ENCODE measurements around the gene EGLN3.
"Not testable (repeated sequence)": the region's sequence is repeated elsewhere in the genome, so short reads cannot be mapped to it uniquely, and the experiment has no call there.

EGLN3 gene

GRCh38 chr14:33934043-33934750 lies 16.7 kb downstream of the EGLN3 start:
- no peak for DNase-seq

DNA sequence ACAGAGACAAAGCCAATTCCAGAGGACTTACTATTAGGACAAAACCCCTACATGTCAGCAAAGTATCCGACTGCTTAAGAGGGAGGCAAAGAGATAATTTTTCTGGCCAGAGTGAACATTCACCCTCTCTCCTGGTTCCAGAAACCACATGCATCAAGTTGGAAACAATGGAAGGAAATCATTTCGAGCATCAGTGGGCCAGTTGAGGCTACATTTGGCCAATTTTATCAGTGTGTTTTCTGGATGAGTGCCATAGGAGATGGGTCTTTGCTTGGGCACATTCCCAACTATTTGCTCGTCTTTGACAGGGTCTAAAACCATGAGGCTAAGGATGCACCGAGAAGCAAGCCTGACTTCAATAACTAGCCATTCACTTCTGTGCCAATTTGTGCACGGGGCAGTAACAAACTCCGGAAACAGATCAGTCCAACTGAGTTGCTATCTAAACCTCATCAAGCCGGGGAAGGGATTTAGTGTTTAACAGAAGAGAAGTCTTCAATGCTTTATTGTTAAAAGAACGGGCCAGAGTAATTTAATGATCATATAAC lies 17.4 kb downstream of the EGLN3 start:
- no peak for DNase-seq

DNA sequence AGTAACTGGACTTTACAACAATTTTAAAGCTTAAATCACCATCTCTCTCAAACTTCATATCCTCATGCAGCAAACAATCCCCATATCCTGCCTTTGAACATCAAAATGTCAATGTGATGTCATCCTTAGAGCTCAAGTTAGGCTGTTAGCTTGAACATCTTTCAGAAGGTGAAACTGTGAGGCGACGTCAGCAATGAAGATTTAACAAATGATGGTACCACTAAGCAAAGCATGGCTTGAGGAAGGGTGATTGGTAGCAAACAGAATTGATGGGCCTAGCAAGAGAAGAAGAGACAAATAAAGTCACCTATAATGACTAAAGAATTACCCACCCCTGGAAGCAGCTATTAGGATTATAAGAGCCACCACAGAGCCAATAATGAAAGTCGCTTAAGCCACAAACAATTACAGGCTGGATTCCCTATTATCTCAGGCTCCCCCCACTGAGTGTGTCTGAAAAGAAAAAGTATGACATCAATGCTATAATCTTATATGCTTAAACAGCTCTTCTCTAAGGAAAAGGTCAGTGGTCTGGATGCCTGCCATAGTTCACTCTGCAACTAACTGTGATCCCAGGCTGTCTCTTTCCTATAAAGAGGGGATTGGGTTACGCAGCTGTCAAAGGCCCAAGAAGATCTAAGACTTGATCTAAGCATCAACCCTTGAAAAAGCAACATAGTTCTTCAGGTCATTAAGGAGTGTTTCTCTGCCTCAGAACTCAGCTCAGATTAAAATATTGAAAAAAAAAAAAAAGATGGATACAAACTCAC lies 18.1 kb downstream of the EGLN3 start:
- no peak for DNase-seq

- no peak for DNase-seq
Observed at GRCh38 chr14:33932033-33932432, 18.8 kb downstream of the EGLN3 start.

GRCh38 chr14:33931461-33931860 lies 19.4 kb downstream of the EGLN3 start:
- DNase-seq, result no peak

GRCh38 chr14:33930439-33930838 lies 20.4 kb downstream of the EGLN3 start:
- DNase-seq, result no peak

- no peak for DNase-seq
Observed at GRCh38 chr14:33929799-33930408, 21.0 kb downstream of the EGLN3 start.

DNA sequence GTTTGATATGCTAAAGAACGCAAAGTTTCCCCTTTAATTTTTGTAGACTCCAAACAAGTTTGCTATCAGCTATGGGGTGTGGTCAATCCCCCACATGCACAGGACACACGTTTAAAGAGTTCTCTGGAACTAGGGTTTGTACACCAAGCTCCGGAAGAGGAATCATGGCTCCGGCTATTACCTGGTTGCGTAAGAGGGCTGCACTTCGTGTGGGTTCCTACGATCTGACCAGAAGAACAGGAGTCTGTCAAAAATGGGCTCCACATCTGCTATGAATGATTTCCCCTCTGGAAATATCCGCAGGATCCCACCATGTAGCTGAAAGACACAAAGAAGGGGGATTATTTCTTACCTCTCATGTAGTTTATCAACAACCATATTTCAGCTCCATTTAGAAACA lies 22.0 kb downstream of the EGLN3 start:
- no peak for DNase-seq

- no peak for DNase-seq
Observed at GRCh38 chr14:33927944-33928343, 22.9 kb downstream of the EGLN3 start.

GRCh38 chr14:33926967-33927366 lies 23.9 kb downstream of the EGLN3 start:
- not testable (repeated sequence) for DNase-seq

- no peak for DNase-seq
Observed at GRCh38 chr14:33925946-33926345, 24.9 kb downstream of the EGLN3 start.

DNA sequence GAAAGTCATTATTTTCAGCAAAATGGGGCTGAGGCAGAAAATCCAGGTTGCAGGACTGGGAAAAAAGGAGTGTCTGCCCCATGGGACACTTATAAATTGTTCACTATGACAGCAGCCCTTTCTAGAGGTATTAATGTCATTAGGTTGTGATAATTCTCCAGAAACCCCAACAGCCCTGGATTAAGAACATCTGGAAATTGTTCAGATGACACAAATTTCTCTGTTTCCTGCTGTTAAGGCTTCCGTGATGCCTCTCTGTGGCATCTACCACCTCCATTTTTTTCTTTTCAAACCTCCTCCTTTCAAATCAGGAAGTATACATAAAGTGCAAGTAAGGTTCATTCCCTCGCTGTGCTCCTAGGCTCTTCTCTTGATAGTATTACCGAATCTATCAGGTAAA lies 25.6 kb downstream of the EGLN3 start:
- DNase-seq, result no peak

- no peak for DNase-seq
Observed at GRCh38 chr14:33924566-33925100, 26.2 kb downstream of the EGLN3 start.

DNA sequence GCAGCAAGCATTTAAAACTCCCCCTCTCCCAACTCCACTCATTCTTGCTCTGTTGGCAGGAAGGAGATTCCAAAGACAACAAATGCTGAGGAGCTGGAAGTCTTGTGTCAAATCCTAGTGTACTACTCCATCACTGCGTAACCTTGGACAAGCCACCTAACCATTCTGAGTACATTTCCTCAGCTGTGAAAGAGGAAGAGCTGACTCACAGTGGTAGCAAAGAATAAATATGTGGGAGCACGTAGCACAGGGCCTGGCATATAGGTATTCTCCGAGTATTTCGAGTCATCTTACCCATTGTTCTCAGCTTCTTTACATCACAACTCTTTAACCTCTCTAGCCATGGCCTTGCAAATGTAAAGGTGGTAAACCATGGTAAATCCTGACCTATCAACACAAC lies 28.7 kb downstream of the EGLN3 start:
- no peak for DNase-seq

DNA sequence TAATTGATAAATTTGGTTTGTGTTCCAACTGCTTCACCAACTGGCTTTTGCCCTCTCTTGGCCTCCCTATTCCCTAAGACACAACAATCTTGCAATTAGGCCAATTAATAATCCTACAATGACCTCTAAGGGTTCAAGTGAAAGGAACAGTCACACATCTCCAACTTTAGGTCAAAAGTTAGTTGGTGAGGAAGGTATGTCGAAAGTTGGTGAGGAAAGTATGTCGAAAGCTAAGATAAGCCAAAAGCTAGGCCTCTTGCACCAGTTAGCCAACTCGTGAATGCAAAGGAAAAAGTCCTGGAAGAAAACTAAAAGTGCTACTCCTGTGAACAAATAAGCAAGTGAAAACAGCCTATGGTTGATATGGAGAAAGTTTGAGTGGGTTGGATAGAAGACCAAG lies 32.6 kb downstream of the EGLN3 start:
- no peak for DNase-seq

GRCh38 chr14:33917661-33918060 lies 33.2 kb downstream of the EGLN3 start:
- DNase-seq, result no peak

GRCh38 chr14:33916663-33917565 lies 34.0 kb downstream of the EGLN3 start:
- no peak for DNase-seq

- DNase-seq, result no peak
Observed at GRCh38 chr14:33915682-33916081, 35.2 kb downstream of the EGLN3 start.

DNA sequence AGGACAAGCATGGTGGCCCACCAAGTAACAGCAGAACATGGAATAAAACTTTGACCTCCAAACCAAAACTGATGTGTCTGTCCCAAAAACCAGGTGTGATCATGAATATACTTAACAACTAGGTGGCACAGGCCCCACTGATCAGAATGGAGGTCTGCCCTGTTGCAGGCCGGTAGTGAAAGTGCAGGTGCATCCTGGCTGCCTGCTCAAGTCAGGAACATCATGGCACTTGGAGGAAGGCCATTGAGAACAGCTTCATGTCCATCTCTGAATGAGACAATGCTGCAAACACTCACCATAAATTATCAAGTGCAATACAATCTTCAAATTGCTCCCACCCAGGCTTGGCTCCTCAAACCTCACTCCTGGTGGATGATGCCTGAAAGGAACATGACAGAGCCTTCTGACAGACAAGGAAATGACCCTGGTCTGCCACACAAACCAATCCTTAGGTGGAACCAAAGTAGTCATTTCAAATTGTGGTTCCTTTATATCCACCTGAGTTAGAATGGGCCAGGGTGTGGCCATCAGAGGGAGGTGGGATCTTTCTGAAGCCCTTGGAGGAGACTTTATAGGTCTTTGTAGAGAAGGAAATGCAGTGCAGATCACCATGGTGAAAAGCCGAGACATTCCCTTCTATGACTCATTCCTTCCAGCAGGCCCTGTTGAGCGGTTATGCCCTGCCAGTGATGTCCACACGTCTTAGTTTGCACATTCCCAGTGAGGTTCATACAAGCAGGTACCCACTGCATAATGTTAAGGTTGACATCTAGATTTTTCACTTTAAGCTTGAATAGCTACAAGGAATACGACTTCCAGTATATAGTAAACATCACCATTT lies 36.0 kb downstream of the EGLN3 start:
- no peak for DNase-seq

GRCh38 chr14:33911046-33911445 lies 39.8 kb downstream of the EGLN3 start:
- DNase-seq, result no peak

DNA sequence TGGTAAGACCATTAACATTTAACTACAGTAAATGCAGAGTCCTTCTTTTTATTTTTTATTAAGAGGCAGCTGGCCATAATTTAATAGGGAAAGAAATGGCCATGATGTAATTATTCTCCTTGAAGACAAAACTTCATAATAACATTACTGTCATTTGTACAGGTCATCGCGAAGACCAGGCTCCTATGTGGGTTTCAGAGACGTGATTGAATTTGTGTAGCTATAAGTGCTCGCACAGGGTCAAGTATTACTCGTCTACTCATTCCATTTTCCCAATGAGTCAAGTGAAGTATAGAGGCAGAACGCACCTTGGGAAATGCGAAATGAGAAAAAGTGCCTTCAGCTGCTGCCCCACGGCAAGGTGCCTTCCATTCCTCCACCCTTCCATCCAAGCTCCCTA lies 40.4 kb downstream of the EGLN3 start:
- DNase-seq, result no peak
